ENCODE results near the gene SMAD3. TPM values are rescaled to one million over a fixed set of nuclear protein-coding genes. Genes with fewer than 3 reads are reported as not detected.

Gene SMAD3
- total RNA-seq, 1 experiment from 2014 or later, result 99.5 TPM

DNA sequence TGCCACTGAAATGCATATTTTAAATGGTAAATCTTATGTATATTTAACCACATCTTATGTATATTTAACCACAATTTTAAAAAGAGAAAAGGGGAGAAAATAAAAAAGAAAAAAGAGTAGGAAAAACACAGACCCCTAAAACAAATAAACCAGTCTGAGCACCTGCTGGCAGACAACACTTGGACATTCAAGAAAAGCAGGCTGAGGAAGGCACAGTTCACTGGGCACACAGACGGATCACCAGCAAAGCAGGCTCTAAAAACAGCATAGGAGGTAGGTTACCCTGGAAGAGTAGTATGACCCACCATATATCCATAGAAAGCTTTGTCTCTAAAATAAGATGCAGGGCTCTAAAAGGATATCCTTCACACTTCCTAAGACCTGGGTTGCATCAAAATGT lies 162.0 kb downstream of the SMAD3 start:
- POLR2A ChIA-PET (ENCODE audit: unreplicated experiment), result no interaction called here
- Histone ChIP-seq H3K27ac (no peak overlapping the region), H3K4me2 (no peak overlapping the region), H4K20me1 (ENCODE audit: insufficient read depth) (no peaks in the 10 kb centered on the region), H3K4me3 (no peak overlapping the region), H3K79me2 (ENCODE audit: low read depth) (no peaks in the 10 kb centered on the region), H3K36me3 (ENCODE audit: low read depth) (0 out of 2 replicates have a peak, but pooled peaks cover 3% of the 10 kb centered on the region), H3K9me2 (ENCODE audit: insufficient read depth) (no peaks in the 10 kb centered on the region), H3F3A (ENCODE audit: insufficient read depth, low read depth) (no peaks in the 10 kb centered on the region), H2AFZ (no peak overlapping the region), H3K27me3 (ENCODE audit: insufficient read depth, low read depth) (no peaks in the 10 kb centered on the region), H3K4me1 (replicated peaks; ENCODE audit: insufficient read depth) (no peaks in the 10 kb centered on the region), H3K9me3 (ENCODE audit: insufficient read depth, low read depth) (no peaks in the 10 kb centered on the region)
- CTCF ChIA-PET, result no interaction called here
- intact Hi-C loops (cut with micrococcal nuclease; ENCODE audit: unreplicated experiment), result no loop called here
- no peak for TF ChIP-seq EZH2 (IDR thresholded peaks at IDR 0.05; ENCODE audit: low read depth)
- TF ChIP-seq, protein P1, sequence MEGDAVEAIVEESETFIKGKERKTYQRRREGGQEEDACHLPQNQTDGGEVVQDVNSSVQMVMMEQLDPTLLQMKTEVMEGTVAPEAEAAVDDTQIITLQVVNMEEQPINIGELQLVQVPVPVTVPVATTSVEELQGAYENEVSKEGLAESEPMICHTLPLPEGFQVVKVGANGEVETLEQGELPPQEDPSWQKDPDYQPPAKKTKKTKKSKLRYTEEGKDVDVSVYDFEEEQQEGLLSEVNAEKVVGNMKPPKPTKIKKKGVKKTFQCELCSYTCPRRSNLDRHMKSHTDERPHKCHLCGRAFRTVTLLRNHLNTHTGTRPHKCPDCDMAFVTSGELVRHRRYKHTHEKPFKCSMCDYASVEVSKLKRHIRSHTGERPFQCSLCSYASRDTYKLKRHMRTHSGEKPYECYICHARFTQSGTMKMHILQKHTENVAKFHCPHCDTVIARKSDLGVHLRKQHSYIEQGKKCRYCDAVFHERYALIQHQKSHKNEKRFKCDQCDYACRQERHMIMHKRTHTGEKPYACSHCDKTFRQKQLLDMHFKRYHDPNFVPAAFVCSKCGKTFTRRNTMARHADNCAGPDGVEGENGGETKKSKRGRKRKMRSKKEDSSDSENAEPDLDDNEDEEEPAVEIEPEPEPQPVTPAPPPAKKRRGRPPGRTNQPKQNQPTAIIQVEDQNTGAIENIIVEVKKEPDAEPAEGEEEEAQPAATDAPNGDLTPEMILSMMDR (conservative IDR thresholded peaks at IDR 0.05), result no peak
- BruUV-seq (replicated peaks), result no TSS peak
- DNase-seq, result no peak

DNA sequence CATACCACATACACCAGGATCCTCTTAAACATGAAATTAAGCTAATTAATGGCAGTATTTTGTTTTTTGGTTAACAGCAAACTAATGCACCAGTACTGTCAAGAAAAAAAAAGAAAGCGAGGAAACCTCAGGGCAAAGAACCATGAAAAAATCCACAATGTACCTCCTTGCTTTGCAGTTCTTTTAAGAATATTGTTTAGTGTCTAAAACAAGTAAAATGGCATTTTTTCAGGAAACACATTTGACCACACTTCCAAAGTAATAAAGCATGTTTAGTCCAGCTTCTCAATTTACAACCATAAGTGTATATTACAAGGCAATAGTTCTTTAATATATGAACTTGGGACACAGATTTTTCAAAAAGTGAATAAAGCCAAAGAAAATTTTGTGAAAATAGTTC lies 162.4 kb downstream of the SMAD3 start:
- Histone ChIP-seq H3F3A (ENCODE audit: insufficient read depth, low read depth) (no peaks in the 10 kb centered on the region), H3K27me3 (ENCODE audit: insufficient read depth, low read depth) (no peaks in the 10 kb centered on the region), H3K4me3 (no peak overlapping the region), H3K9me2 (ENCODE audit: insufficient read depth) (no peaks in the 10 kb centered on the region), H3K79me2 (ENCODE audit: low read depth) (no peaks in the 10 kb centered on the region), H2AFZ (no peak overlapping the region), H3K9me3 (ENCODE audit: insufficient read depth, low read depth) (no peaks in the 10 kb centered on the region), H3K36me3 (ENCODE audit: low read depth) (0 out of 2 replicates have a peak, but pooled peaks cover 7% of the 10 kb centered on the region), H3K4me2 (no peak overlapping the region), H3K27ac (no peak overlapping the region), H3K4me1 (replicated peaks; ENCODE audit: insufficient read depth) (no peaks in the 10 kb centered on the region), H4K20me1 (ENCODE audit: insufficient read depth) (no peaks in the 10 kb centered on the region)
- TF ChIP-seq, protein P1 (conservative IDR thresholded peaks at IDR 0.05), result no peak
- TF ChIP-seq EZH2 (IDR thresholded peaks at IDR 0.05; ENCODE audit: low read depth), result no peak
- DNase-seq, result no peak
- CTCF ChIA-PET, result no interaction called here
- POLR2A ChIA-PET (ENCODE audit: unreplicated experiment), result no interaction called here
- intact Hi-C loops (cut with micrococcal nuclease; ENCODE audit: unreplicated experiment), result no loop called here
- no TSS peak for BruUV-seq (replicated peaks)

DNA sequence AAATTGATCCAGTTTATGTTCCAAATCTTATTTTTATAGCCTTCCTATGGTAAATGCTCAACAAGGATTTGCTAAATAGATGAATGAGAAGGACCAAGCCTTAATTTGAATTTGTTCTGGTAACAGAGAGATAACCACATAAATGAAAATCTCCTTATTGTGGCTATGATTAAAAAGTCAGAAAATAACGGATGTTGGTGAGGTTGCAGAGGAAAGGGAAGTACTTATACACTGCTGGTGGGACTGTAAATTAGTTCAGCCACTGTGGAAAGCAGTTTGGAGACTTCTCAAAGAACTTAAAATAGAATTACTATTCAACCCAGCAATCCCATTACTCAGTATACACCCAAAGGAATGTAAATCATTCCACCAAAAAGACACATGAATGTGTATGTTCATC lies 162.9 kb downstream of the SMAD3 start:
- no TSS peak for BruUV-seq (replicated peaks)
- Histone ChIP-seq H2AFZ (no peak overlapping the region), H3K36me3 (ENCODE audit: low read depth) (0 out of 2 replicates have a peak, but pooled peaks cover 11% of the 10 kb centered on the region)

More for the DNA sequence above, 162.9 kb downstream of the SMAD3 start:
- TF ChIP-seq EZH2 (IDR thresholded peaks at IDR 0.05; ENCODE audit: low read depth), result no peak
- TF ChIP-seq, protein P1 (conservative IDR thresholded peaks at IDR 0.05), result no peak
- no peaks in the 10 kb centered on the region for H4K20me1 ChIP-seq (ENCODE audit: insufficient read depth)
- H3K27ac ChIP-seq, result no peak overlapping the region
- CTCF ChIA-PET, result no interaction called here
- H3K4me2 ChIP-seq, result no peak overlapping the region
- H3K4me3 ChIP-seq, result no peak overlapping the region
- no peaks in the 10 kb centered on the region for H3K79me2 ChIP-seq (ENCODE audit: low read depth)
- no peaks in the 10 kb centered on the region for H3K9me3 ChIP-seq (ENCODE audit: insufficient read depth, low read depth)
- no peaks in the 10 kb centered on the region for H3K9me2 ChIP-seq (ENCODE audit: insufficient read depth)
- no peaks in the 10 kb centered on the region for H3K4me1 ChIP-seq (replicated peaks; ENCODE audit: insufficient read depth)
- intact Hi-C loops (cut with micrococcal nuclease; ENCODE audit: unreplicated experiment), result no loop called here
- no peaks in the 10 kb centered on the region for H3K27me3 ChIP-seq (ENCODE audit: insufficient read depth, low read depth)
- POLR2A ChIA-PET (ENCODE audit: unreplicated experiment), result no interaction called here
- no peaks in the 10 kb centered on the region for H3F3A ChIP-seq (ENCODE audit: insufficient read depth, low read depth)
- DNase-seq, result no peak

Measured in PC-9 (cell line).